ENCODE results near the gene ERC2. TPM values are rescaled to one million over a fixed set of nuclear protein-coding genes. Genes with fewer than 3 reads are reported as not detected.

ERC2 gene
- total and polyA plus RNA-seq, 2 of the 8 experiments (the other 6 are each of a cell fraction or from before 2014, with no cell fraction given), result 16.4 to 22.8 TPM

DNA sequence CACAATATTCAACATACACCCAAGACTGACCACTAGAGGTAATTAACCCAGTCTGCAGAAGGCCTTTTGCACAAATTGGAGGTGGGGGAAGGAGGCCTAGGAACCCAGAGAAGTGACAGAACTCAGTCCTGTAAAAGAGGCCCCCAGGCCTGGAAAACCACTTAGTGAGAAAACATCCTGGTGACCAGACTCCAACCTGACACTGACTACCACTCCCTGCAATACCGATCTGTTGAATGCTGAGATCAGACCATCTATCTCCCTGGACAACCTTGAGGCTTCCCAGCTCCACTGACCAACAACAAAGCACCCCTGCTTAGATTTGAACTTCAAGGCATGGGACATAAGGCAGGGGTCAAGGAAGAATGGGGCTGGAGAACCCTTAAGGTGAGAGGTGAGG, 719.2 kb downstream of the ERC2 start:
- Histone ChIP-seq H3K4me1 (replicated peaks in 1 of 4; ENCODE audit: control insufficient read depth in 3 of 4, insufficient read depth in 4 of 4, low read length in 3 of 4) (no peaks in the 10 kb centered on the region), H2BK120ac (replicated peaks; ENCODE audit: low read depth, low read length) (no peak overlapping the region), H3K23me2 (ENCODE audit: low read depth, low read length) (no peaks in the 10 kb centered on the region), H2AK5ac (ENCODE audit: low read depth, low read length) (no peak overlapping the region), H4K5ac (ENCODE audit: insufficient read length, low read depth, low read length) (no peak overlapping the region), H3K4me2 (ENCODE audit: insufficient read depth in 1 of 2, low read depth in 2 of 2, low read length in 2 of 2) (no peak overlapping the region), H3K4me3 (ENCODE audit: extremely low read depth in 1 of 4, insufficient read depth in 2 of 4, low read depth in 3 of 4, low read length in 4 of 4) (no peak overlapping the region), H3K9me3 (ENCODE audit: insufficient read depth in 2 of 2, low read depth in 1 of 2, low read length in 1 of 2) (no peaks in the 10 kb centered on the region), H3K56ac (replicated peaks; ENCODE audit: insufficient read length, low read depth, low read length) (no peak overlapping the region), H3K18ac (ENCODE audit: extremely low read depth, low read length) (no peak overlapping the region), H3K23ac (ENCODE audit: insufficient read length) (no peak overlapping the region), H4K91ac (replicated peaks; ENCODE audit: insufficient read length, low read length) (no peak overlapping the region), H3K79me1 (ENCODE audit: low read depth, low read length) (no peaks in the 10 kb centered on the region), H3K9ac (replicated peaks in 1 of 4; ENCODE audit: extremely low read depth in 1 of 4, low read depth in 3 of 4, low read length in 3 of 4) (no peak overlapping the region), H2BK12ac (ENCODE audit: low read depth, low read length) (no peak overlapping the region), H3K4ac (replicated peaks; ENCODE audit: insufficient read length, low read depth, low read length) (no peak overlapping the region), H4K8ac (ENCODE audit: extremely low read depth, insufficient read depth, low read length) (no peak overlapping the region), H2BK20ac (ENCODE audit: low read length) (no peak overlapping the region), H3K27ac (ENCODE audit: low read depth, low read length) (no peak overlapping the region), H2AFZ (ENCODE audit: low read length) (no peak overlapping the region), H4K20me1 (replicated peaks in 1 of 2; ENCODE audit: control insufficient read depth in 1 of 2, insufficient read depth in 2 of 2, low read length in 2 of 2) (no peaks in the 10 kb centered on the region), H3K36me3 (ENCODE audit: control insufficient read depth in 2 of 4, insufficient read depth in 4 of 4, low read length in 3 of 4) (no peaks in the 10 kb centered on the region), H3K14ac (ENCODE audit: insufficient read length) (no peak overlapping the region), H2BK5ac (ENCODE audit: low read depth, low read length) (no peak overlapping the region), H3K79me2 (ENCODE audit: control insufficient read depth in 1 of 2, insufficient read depth in 2 of 2, low read length in 2 of 2) (no peaks in the 10 kb centered on the region), H3K27me3 (replicated peaks in 1 of 4; ENCODE audit: control insufficient read depth in 3 of 4, extremely low read depth in 1 of 4, insufficient read depth in 3 of 4, low read length in 3 of 4) (peaks cover 0 to 1% (median 0%) of the 10 kb centered on the region in 4 experiments; a peak in 1 of 7 replicates), H2BK15ac (ENCODE audit: low read length) (no peak overlapping the region)
- ChIA-PET CTCF (ENCODE audit: partially characterized antibody) (interaction anchor here (0.6 to 1.4 kb wide), 2 partner anchors 16 to 1346 kb away, joined by 3 read pairs; no protein-coding TSS in a partner anchor), POLR2A (ENCODE audit: partially characterized antibody) (no interaction called here)
- DNase-seq (ENCODE audit: low read depth in 1 of 2, low spot score in 2 of 2), result no peak
- TF ChIP-seq SIN3A (conservative IDR thresholded peaks at IDR 0.05 in 1 of 2, IDR thresholded peaks at IDR 0.05 in 1 of 2; ENCODE audit: low read depth in 1 of 2, low read length in 2 of 2), result no peak
- TF ChIP-seq POLR2A (IDR thresholded peaks at IDR 0.05; ENCODE audit: control extremely low read depth in 1 of 2, low read depth in 2 of 2, low read length in 2 of 2), result no peak
- TF ChIP-seq BACH1 (IDR thresholded peaks at IDR 0.05; ENCODE audit: low read length), result no peak
- no peak for TF ChIP-seq CEBPB (IDR thresholded peaks at IDR 0.05; ENCODE audit: low read depth, low read length)
- FAIRE-seq, result no peak
- 79% methylated on average over 1 of the region's 1 CpG; no CpG with 5 or more reads in 1 of the 2 experiments for WGBS, 2 experiments (ENCODE audit: extremely low coverage in 1 of 2, insufficient coverage in 1 of 2, insufficient read length in 1 of 2, insufficient replicate concordance in 2 of 2, low coverage in 1 of 2, low lambda C conversion rate in 2 of 2, missing lambda C conversion rate in 1 of 2)

Measured in H1 (cell line).